ENCODE results near the gene NME3.
"Not testable (repeated sequence)": the region's sequence is repeated elsewhere in the genome, so short reads cannot be mapped to it uniquely, and the experiment has no call there.

Gene NME3

DNA sequence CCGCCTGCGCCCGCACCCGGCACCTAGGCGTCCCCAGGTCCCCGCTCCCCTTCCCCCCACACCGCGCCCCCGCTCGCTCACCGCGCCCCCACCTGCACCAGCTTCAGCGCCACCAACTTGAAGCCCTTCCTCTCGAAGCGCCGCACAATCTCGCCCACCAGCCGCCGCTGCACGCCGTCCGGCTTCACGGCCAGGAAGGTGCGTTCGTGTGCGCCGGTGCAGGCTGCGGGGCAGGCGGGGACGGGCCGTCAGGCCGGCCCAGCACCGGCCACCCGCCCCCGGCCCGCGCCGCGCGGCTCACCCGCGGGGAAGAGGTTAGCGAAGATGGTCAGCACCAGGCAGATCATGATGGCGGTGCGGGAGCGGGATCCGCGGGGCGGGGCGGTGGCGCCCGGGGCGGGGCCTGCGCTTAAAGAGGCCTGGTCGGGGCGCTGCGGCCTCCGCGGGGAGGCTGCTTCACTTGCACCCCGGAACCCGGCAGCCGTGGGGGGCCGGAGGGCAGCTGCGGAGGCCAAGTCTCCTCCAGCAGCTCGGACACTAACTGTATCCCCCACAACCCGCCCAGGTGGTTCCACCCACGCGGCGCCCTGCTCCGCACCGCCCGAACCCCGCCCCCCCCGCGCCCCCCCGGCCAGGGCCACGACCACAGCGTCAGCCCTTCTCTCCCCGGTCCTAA is at the start of gene NME3:
Gene NME3 (minus strand): TSS at position 356 of the 676 bp plus-strand sequence. CDS start 9 bp downstream, at position 347.
- no peak for DNase-seq (ENCODE audit: low spot score)

- no peak for DNase-seq (ENCODE audit: low spot score)
Observed at GRCh38 chr16:1820946-1821290, 49.6 kb upstream of the NME3 start.

- no peak for DNase-seq (ENCODE audit: low spot score)
Observed at GRCh38 chr16:1820096-1820945, 49.0 kb upstream of the NME3 start.

DNA sequence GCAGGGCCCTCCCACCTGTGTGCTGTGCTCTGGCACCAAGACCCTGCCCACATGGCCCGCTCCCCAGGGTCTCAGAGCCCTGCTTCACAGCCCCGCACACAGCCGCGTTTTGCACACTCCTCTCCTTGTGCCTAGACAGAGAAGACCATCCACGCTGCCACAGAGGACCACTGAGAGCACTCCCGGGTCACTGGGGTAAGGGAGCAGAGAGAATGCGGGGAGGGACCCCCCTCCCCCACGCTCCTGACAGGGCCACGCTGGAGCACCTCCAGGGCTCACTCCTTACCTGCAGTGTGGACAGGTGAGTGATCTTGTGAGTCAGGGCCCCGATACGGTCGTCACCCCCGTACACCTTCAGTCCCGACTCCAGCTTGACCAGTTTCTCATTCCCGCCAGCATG is 48.3 kb upstream of the NME3 start:
- no peak for DNase-seq (ENCODE audit: low spot score)

GRCh38 chr16:1818873-1819525 is 47.7 kb upstream of the NME3 start:
- peak; percentile 13 for DNase-seq (ENCODE audit: low spot score)

GRCh38 chr16:1818204-1818872 is 47.0 kb upstream of the NME3 start:
- DNase-seq (ENCODE audit: low spot score): no peak

GRCh38 chr16:1817716-1818115 is 46.4 kb upstream of the NME3 start:
- DNase-seq (ENCODE audit: low spot score): no peak

DNA sequence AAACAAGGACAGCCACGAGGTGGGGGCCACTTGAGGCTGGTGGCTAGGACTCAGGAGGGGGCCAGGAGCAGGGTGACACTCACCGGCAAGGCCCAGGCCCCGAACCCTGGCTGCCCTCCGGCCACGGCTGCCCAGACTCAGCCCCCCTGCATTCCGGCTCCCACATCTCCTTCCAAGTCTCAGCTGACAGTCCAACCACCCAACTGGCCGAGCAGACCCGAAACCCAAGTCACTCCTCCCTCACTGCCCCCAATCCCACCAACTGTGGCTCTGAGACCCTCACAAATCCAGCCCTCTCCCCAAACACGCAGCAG is 45.9 kb upstream of the NME3 start:
- no peak for DNase-seq (ENCODE audit: low spot score)

DNA sequence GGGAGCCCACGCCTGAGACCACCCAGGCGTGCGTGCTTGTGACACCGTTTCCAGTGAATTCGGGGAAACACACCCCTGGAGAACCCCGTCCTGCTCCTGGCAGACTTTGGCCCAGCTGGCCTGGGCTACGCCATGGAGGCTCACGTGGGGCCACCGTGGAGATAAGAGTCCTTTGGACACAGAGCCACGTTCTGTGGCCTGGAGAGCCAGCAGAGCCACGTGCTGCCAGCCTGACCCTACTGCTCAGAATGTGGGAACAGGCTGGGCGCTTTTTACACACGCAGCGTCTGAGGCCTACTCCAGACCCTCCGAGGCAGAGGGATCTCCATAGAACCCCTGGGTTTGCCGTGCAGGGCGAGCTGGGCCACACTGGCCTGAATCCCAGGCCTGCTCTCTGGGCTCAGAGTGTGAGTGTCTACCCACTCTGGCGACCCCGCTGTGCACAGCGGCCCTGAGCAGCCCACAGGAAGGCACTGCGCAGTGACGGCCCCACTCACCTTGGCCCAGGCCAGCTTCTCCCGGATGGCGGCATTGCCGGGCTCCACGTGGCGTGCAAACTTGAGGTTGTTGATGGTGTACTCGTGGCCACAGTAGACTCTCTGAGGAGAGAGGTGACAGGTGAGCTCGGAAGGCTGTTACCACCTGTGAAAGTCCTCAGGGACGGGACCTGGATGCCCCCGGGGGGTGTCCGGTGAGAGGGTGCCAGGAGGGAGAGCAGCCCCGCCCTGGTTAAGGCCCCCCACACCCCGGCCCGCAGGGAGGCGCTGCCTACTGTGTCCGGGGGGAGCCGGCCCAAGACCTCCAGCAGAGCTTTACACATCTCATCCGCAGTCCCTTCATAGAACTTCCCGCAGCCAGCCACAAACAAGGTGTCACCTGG is 45.3 kb upstream of the NME3 start:
- no peak for DNase-seq (ENCODE audit: low spot score)

GRCh38 chr16:1815461-1815860 is 44.1 kb upstream of the NME3 start:
- DNase-seq (ENCODE audit: low spot score): no peak

DNA sequence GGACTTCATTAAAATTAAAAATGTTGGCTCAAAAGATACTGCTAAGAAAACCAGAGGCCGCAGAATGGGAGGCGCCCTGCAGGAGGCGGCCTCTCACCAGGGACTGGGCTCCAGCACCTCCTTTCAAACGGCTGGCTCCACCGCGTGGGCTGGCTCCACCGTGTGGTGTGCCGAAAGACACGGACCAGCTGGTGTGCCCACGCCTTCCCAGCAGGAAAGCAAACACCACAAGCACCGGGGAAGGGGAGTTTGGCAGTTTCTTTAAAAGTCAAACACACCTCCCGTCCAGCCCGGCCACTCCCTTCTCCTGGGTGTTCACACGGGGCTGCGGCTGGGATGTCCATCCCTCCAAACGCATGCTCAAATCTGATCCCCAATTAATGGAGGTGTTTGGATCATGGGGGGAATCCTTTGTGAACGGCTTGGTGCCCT is 41.4 kb upstream of the NME3 start:
- peak; percentile 66 for DNase-seq (ENCODE audit: low spot score)

- DNase-seq (ENCODE audit: low spot score): no peak
Observed at GRCh38 chr16:1810536-1810935, 39.2 kb upstream of the NME3 start.

GRCh38 chr16:1810106-1810505 is 38.8 kb upstream of the NME3 start:
- DNase-seq (ENCODE audit: low spot score): no peak

DNA sequence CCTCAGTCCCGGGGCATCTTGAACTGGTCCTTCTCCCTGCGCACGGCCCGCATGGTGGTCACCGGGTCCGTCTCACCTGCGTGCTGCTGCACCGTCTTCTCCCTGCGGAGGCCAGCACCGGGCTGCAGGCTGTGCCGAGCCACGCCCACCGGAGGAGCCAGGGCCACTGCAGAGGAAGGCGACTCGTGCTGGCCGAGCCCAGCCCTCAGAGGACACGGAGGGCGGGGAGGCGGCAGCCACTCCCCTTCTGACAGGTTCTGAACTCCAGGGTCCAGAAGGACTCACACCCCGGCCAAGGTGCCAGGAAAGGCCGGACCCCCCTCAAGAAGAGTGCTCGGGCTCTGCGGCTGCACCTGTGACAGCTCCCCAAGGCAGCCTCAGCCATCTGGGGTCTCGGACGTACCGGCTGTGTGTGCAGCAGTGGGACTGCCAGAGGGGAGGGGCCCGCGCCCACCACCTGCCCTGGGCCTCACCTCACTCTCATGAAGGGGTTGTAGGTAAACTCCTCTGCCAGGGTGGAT is 38.0 kb upstream of the NME3 start:
- DNase-seq (ENCODE audit: low spot score): no peak

DNA sequence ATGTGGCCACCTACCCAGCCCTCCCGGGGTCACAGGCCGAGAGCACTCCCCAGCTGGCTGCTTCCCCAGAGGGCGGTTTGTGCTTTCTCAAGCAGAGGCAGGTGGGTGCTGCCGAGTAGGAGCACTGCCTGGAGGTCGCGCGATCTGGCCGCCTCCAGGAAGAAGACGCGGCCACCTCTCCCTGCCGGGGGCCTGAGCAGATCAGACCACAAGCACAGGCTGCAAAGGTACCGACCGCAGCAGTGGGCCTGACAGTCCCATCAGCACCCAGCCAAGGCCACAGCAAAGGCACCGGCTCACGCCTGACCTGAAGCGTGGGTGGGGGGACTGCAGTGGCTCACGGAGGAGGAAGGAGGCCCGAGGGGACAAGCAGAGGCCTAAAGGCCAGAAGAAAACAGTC is 37.3 kb upstream of the NME3 start:
- no peak for DNase-seq (ENCODE audit: low spot score)

DNA sequence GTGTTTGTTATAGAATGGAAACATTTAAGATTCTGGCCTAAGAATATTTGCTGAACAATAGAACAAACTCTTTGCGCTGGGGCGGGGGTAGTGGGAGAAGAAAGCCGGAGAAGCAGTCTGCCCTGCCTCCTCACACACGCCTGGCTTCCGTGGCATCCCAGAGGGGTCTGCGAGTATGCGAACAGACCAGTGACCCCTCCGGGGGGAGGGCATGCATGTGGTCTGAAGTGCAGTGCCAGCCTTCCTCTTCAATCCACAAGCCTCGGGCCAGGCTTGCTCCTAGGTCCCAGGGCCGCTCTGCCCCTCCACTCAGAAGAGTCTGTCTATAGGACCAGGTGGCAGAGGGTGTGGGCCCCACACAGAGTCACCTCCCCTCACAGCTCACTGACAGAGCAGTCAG is 36.3 kb upstream of the NME3 start:
- DNase-seq (ENCODE audit: low spot score): no peak

DNA sequence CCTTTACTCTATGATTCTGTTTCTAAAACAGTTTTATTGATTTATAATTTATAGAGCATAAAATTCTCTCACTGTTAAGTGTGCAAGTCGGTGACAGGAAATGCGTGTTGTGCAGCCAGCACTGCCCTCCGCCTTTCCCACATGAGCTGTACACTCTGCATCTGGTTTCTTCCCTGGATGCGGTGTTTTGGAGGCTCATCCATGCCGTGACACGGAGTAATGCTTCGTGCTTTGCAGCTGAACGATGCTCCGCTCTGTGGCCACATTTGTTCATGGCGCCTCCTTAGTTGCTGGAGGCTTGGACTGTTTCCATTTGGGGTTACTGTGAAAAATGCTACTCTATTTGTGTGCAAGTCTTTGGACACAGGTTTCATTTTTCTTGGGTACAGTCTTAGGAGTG is 29.4 kb upstream of the NME3 start:
- DNase-seq (ENCODE audit: low spot score): no peak

- DNase-seq (ENCODE audit: low spot score): not testable (repeated sequence)
Observed at GRCh38 chr16:1799263-1799662, 27.9 kb upstream of the NME3 start.

GRCh38 chr16:1794908-1795666 is 23.7 kb upstream of the NME3 start:
- DNase-seq (ENCODE audit: low spot score): no peak

GRCh38 chr16:1794221-1794871 is 23.0 kb upstream of the NME3 start:
- no peak for DNase-seq (ENCODE audit: low spot score)
